Ovary (tissue), 9 donors: ENCODE results near the gene CLDN34. TPM values are rescaled to one million over a fixed set of nuclear protein-coding genes. Genes with fewer than 3 reads are reported as not detected.

Source experiments
- DNase-seq, 5 donors: peaks; one replicate each; pipeline ENCODE4 v3.0.0-alpha.2; 2019 to 2020
- H3K27ac ChIP-seq, 2 donors: fragments of 200-600 bp; one replicate each; pipeline versions ENCODE4 v1.5.1 to v1.8.0; 2019 to 2022
- H3K27me3 ChIP-seq: fragments of 200-600 bp; one replicate; pipeline ENCODE4 v1.8.0; 2022
- H3K36me3 ChIP-seq: fragments of 200-600 bp; sonication (generic); one replicate; pipeline ENCODE4 v1.5.1; 2019
- H3K4me1 ChIP-seq: one replicate; pipeline ENCODE4 v1.8.1; 2013; ENCODE audit warnings: mild to moderate bottlenecking, moderate library complexity; ENCODE audit not compliant: insufficient read depth
- H3K4me3 ChIP-seq: fragments of 200-600 bp; sonication (generic); one replicate; pipeline ENCODE4 v1.5.1; 2017
- H3K9me3 ChIP-seq, 2 donors: fragments of 200-600 bp in 1 of 2; sonication (generic) in 1 of 2; one replicate each; pipeline versions ENCODE4 v1.5.1 to v1.8.1; 2013 to 2019; ENCODE audit warnings: mild to moderate bottlenecking in 1 of 2, moderate library complexity in 1 of 2
- EP300 ChIP-seq: sonication (generic); formaldehyde crosslinking; IDR thresholded peaks from one replicate; pipeline ENCODE4 v1.6.1; 2017; ENCODE audit warnings: antibody characterized with exemption
- POLR2A ChIP-seq: fragments of 450-650 bp; IDR thresholded peaks from one replicate; pipeline ENCODE4 v1.6.1; 2017; ENCODE audit warnings: antibody characterized with exemption, mild to moderate bottlenecking, moderate library complexity
- WGBS, 3 donors: extraction: QIAGEN DNeasy Blood & Tissue Kit in 1 of 3; methylation state at CpG; one replicate each; pipeline versions ENCODE4 v1.1.5 to v1.1.7; 2013 to 2017; 5-methylcytosine and 5-hydroxymethylcytosine counted together
- intact Hi-C, 4 donors: fragments of 100-400 bp; cut with DNase I; formaldehyde crosslinking; loops; one replicate each; pipeline versions ENCODE4 v1.11.0 to v1.15.1; 2022 to 2023
- polyA plus RNA-seq, 2 donors: library from polyadenylated mRNA; stranded (reverse); fragments of 200-250 nt in 1 of 2; fragments of 350-450 nt in 1 of 2; fragmentation: Illumina TruSeq in 1 of 2; extraction: RNeasy Lipid Tissue Mini Kit (QIAGEN cat#74804) in 1 of 2; gene quantifications; one replicate each; pipeline ENCODE4 v1.2.3, GENCODE V29; 2013 to 2014
- total RNA-seq, 7 donors: library from RNA; depleted of rRNA in 2 of 7; stranded (reverse); fragments of >200 nt in 2 of 7; fragmentation: NEBNext Ultra II Directional in 3 of 7; extraction: Animal tissue kit (Norgen Biotek cat#: 25700) in 3 of 7; gene quantifications; one replicate each; pipeline versions ENCODE4 v1.1.0 to v1.2.4, GENCODE V29; 2016 to 2023
- TF ChIP-seq, protein P1 (sequence below), 3 donors: fragments of 450-650 bp in 2 of 3; fragments of 200-600 bp in 1 of 3; IDR thresholded peaks; one replicate each; pipeline versions ENCODE4 v1.5.1 to v1.8.0; 2016 to 2022; ENCODE audit warnings: antibody characterized with exemption in 3 of 3, mild to moderate bottlenecking in 1 of 3
- donor health status: DM: no; HTN: no; CAD: no; lungs with moderate emphysema.
- donor health status: DM: no; HTN: no; CAD: no.
- donor health status: Bipolar disorder and iron deficiency.
- donor health status: DM: yes; HTN: yes; CAD: no.
- donor health status: DM: no; HTN: no; CAD: no.
- donor health status: DM: yes; HTN: yes; CAD: no.

Gene CLDN34
- total and polyA plus RNA-seq, 9 donors = 0.12 to 0.82 (median 0.57) TPM; not detected in 3

- 68 to 89% (median 80%) methylated on average over 5 of the region's 5 CpGs for WGBS, 3 donors
- H3K4me1 ChIP-seq = peaks cover 2% of the 10 kb centered on the region
- no peak for TF ChIP-seq POLR2A
- TF ChIP-seq, protein P1, sequence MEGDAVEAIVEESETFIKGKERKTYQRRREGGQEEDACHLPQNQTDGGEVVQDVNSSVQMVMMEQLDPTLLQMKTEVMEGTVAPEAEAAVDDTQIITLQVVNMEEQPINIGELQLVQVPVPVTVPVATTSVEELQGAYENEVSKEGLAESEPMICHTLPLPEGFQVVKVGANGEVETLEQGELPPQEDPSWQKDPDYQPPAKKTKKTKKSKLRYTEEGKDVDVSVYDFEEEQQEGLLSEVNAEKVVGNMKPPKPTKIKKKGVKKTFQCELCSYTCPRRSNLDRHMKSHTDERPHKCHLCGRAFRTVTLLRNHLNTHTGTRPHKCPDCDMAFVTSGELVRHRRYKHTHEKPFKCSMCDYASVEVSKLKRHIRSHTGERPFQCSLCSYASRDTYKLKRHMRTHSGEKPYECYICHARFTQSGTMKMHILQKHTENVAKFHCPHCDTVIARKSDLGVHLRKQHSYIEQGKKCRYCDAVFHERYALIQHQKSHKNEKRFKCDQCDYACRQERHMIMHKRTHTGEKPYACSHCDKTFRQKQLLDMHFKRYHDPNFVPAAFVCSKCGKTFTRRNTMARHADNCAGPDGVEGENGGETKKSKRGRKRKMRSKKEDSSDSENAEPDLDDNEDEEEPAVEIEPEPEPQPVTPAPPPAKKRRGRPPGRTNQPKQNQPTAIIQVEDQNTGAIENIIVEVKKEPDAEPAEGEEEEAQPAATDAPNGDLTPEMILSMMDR (IDR thresholded peaks at IDR 0.05) = no peak
- no peak for TF ChIP-seq EP300
- intact Hi-C loops = no loop called here
- no peak overlapping the region for H3K27ac ChIP-seq
- H3K36me3 ChIP-seq = no peaks in the 10 kb centered on the region
- no peak overlapping the region for H3K4me3 ChIP-seq
- H3K9me3 ChIP-seq = no peaks in the 10 kb centered on the region
- no peak for DNase-seq
- H3K27me3 ChIP-seq = no peaks in the 10 kb centered on the region
Observed at GRCh38 chrX:9923357-9923756, 43.8 kb upstream of the CLDN34 start.

GRCh38 chrX:9926002-9926401 lies 41.2 kb upstream of the CLDN34 start:
- intact Hi-C loops = no loop called here
- H3K4me3 ChIP-seq = no peak overlapping the region
- TF ChIP-seq EP300 (no peak), POLR2A (no peak)
- TF ChIP-seq, protein P1 (IDR thresholded peaks at IDR 0.05) = no peak
- 83 to 96% (median 93%) methylated on average over 9 of the region's 9 CpGs for WGBS, 3 donors
- no peak overlapping the region for H3K27ac ChIP-seq
- H3K4me1 ChIP-seq = peaks cover 2% of the 10 kb centered on the region
- no peak for DNase-seq
- no peaks in the 10 kb centered on the region for H3K36me3 ChIP-seq
- no peaks in the 10 kb centered on the region for H3K27me3 ChIP-seq
- no peaks in the 10 kb centered on the region for H3K9me3 ChIP-seq

- WGBS, 3 donors = 40 to 52% (median 42%) methylated on average over 11 of the region's 11 CpGs
- Histone ChIP-seq H3K4me3 (no peak overlapping the region), H3K27me3 (no peaks in the 10 kb centered on the region), H3K36me3 (no peaks in the 10 kb centered on the region), H3K27ac (no peak overlapping the region), H3K4me1 (peaks cover 2% of the 10 kb centered on the region), H3K9me3 (no peaks in the 10 kb centered on the region)
- intact Hi-C loops = no loop called here
- TF ChIP-seq, protein P1 (IDR thresholded peaks at IDR 0.05) = no peak
- no peak for TF ChIP-seq POLR2A
- no peak for TF ChIP-seq EP300
- DNase-seq = no peak
Observed at GRCh38 chrX:9927698-9928482, 39.3 kb upstream of the CLDN34 start.

GRCh38 chrX:9935436-9935835 lies 31.7 kb upstream of the CLDN34 start:
- no peaks in the 10 kb centered on the region for H3K36me3 ChIP-seq
- intact Hi-C loops = no loop called here
- H3K9me3 ChIP-seq = no peaks in the 10 kb centered on the region
- no peaks in the 10 kb centered on the region for H3K27me3 ChIP-seq
- no peak for DNase-seq
- H3K4me3 ChIP-seq = no peak overlapping the region
- TF ChIP-seq, protein P1 (IDR thresholded peaks at IDR 0.05) = no peak
- no peak for TF ChIP-seq EP300
- no peak for TF ChIP-seq POLR2A
- H3K4me1 ChIP-seq = no peaks in the 10 kb centered on the region
- WGBS, 3 donors = 71 to 74% (median 72%) methylated on average over 3 of the region's 3 CpGs
- no peak overlapping the region for H3K27ac ChIP-seq
